Fibroblast of pulmonary artery (primary cell): Measurements from ENCODE around the gene MACROD2.
A peak's percentile ranks its signal among the peaks of the same experiment; 100 is the strongest.

Source experiments
- DNase-seq: peaks from one replicate; pipeline ENCODE4 v3.0.0-alpha.2; 2010; ENCODE audit warnings: low read depth
- H3K4me3 ChIP-seq: replicated peaks from 2 replicates; pipeline ENCODE4 v1.5.1; 2011; ENCODE audit warnings: low read depth, mild to moderate bottlenecking, control low read depth, low read length, moderate library complexity
- CTCF ChIP-seq: IDR thresholded peaks from 2 replicates; pipeline ENCODE4 v1.5.1; 2011; ENCODE audit warnings: mild to moderate bottlenecking, control low read depth, low read length, inconsistent platforms; ENCODE audit errors: missing control alignments

MACROD2 gene

GRCh38 chr20:14860410-14860814 lies 865.1 kb downstream of the MACROD2 start:
- no peak overlapping the region for H3K4me3 ChIP-seq
- no peak for TF ChIP-seq CTCF
- DNase-seq: no peak

GRCh38 chr20:14861028-14861699 lies 865.8 kb downstream of the MACROD2 start:
- no peak overlapping the region for H3K4me3 ChIP-seq
- no peak for DNase-seq
- TF ChIP-seq CTCF: no peak

- no peak overlapping the region for H3K4me3 ChIP-seq
- DNase-seq: peak; percentile 5
- no peak for TF ChIP-seq CTCF
Measured at GRCh38 chr20:14865169-14865568, 869.9 kb downstream of the MACROD2 start.

GRCh38 chr20:14865731-14866130 lies 870.4 kb downstream of the MACROD2 start:
- no peak for TF ChIP-seq CTCF
- no peak for DNase-seq
- H3K4me3 ChIP-seq: no peak overlapping the region

- DNase-seq: no peak
- TF ChIP-seq CTCF: no peak
- no peak overlapping the region for H3K4me3 ChIP-seq
Measured at GRCh38 chr20:14866841-14867514, 871.7 kb downstream of the MACROD2 start.

- no peak for DNase-seq
- H3K4me3 ChIP-seq: no peak overlapping the region
- no peak for TF ChIP-seq CTCF
Measured at GRCh38 chr20:14877301-14878028, 882.1 kb downstream of the MACROD2 start.
